Endothelial cell (in vitro differentiated cells): ENCODE measurements around the gene CHMP4B. TPM values are rescaled to one million over a fixed set of nuclear protein-coding genes. Genes with fewer than 3 reads are reported as not detected.

ENCODE experiments used
- DNase-seq: peaks from one replicate; pipeline ENCODE4 v3.0.0; 2021; ENCODE audit warnings: low spot score
- H3K27ac Mint-ChIP-seq: one replicate; pipeline ENCODE4 v1.8.0; 2021; ENCODE audit warnings: mixed read lengths, inconsistent platforms; ENCODE audit not compliant: unreplicated experiment
- H3K27me3 Mint-ChIP-seq: one replicate; pipeline ENCODE4 v1.8.0; 2021; ENCODE audit warnings: mild to moderate bottlenecking, moderate library complexity, mixed read lengths, inconsistent platforms; ENCODE audit not compliant: unreplicated experiment
- H3K36me3 Mint-ChIP-seq: one replicate; pipeline ENCODE4 v1.8.0; 2021; ENCODE audit warnings: mild to moderate bottlenecking, low read depth, mixed read lengths, inconsistent platforms; ENCODE audit not compliant: unreplicated experiment
- H3K4me1 Mint-ChIP-seq: one replicate; pipeline ENCODE4 v1.8.0; 2021; ENCODE audit warnings: mild to moderate bottlenecking, mixed read lengths, inconsistent platforms; ENCODE audit not compliant: unreplicated experiment
- H3K4me3 Mint-ChIP-seq: one replicate; pipeline ENCODE4 v1.8.0; 2021; ENCODE audit warnings: mild to moderate bottlenecking, mixed read lengths, inconsistent platforms; ENCODE audit not compliant: unreplicated experiment
- H3K9me3 Mint-ChIP-seq: one replicate; pipeline ENCODE4 v1.8.0; 2021; ENCODE audit warnings: mixed read lengths, inconsistent platforms; ENCODE audit not compliant: unreplicated experiment
- CTCF ChIP-seq: fragments of 200-600 bp; sonication (generic); IDR thresholded peaks from one replicate; pipeline ENCODE4 v1.5.0; 2021; ENCODE audit warnings: antibody characterized with exemption; ENCODE audit not compliant: unreplicated experiment
- total RNA-seq: library from RNA; stranded (reverse); fragmentation: NEBNext Ultra II Directional; extraction: Animal tissue kit (Norgen Biotek cat#: 25700); gene quantifications from one replicate; pipeline ENCODE4 v1.2.1, GENCODE V29; 2021; ENCODE audit not compliant: unreplicated experiment

Gene CHMP4B
- total RNA-seq, 1 donor from 2014 or later: 117 TPM

GRCh38 chr20:33863440-33864323 is 52.5 kb downstream of the CHMP4B start:
- Mint-ChIP-seq H3K4me3 (no peak overlapping the region), H3K4me1 (peaks cover 15% of the 10 kb centered on the region), H3K27ac (no peak overlapping the region), H3K9me3 (no peaks in the 10 kb centered on the region), H3K27me3 (peaks cover 16% of the 10 kb centered on the region), H3K36me3 (peaks cover 8% of the 10 kb centered on the region)
- no peak for TF ChIP-seq CTCF
- no peak for DNase-seq

GRCh38 chr20:33864324-33864963 is 53.3 kb downstream of the CHMP4B start:
- no peak overlapping the region for H3K27ac Mint-ChIP-seq
- no peak for TF ChIP-seq CTCF
- H3K36me3 Mint-ChIP-seq: peaks cover 1% of the 10 kb centered on the region
- no peak for DNase-seq
- no peak overlapping the region for H3K4me3 Mint-ChIP-seq
- H3K9me3 Mint-ChIP-seq: no peaks in the 10 kb centered on the region
- peaks cover 10% of the 10 kb centered on the region for H3K27me3 Mint-ChIP-seq
- peaks cover 7% of the 10 kb centered on the region for H3K4me1 Mint-ChIP-seq

DNA sequence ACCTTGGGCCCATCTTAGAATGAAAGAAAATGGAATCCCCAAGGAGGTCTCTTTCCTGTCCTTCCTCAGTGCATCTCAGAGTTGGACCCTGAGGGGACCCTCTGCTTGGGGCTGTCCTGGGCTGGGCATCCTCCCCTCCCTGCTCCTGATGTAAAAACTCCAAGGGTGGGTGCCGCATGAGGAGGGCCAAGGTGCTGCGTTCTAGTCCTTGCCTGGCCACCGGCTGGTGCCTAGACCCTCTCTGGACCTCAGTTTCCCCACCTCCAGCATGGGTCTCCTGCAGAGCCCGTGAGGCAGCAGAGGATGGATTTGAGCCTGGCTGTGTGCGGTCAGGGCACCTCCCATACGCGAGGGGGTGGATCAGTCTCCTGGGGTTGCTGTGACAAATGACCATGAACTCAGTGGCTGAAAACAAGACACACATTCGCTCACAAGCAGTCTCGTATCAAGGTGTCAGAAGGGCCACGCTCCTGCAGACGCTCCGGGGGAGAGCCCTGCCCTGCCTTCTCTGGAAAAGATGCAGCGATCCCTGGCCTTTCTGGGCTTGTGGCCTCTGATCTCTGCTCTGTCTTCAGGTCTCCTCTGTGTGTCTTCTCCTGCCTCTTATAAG is 54.7 kb downstream of the CHMP4B start:
- H3K4me1 Mint-ChIP-seq: peaks cover 6% of the 10 kb centered on the region
- no peak for DNase-seq
- no peak for TF ChIP-seq CTCF
- peaks cover 11% of the 10 kb centered on the region for H3K27me3 Mint-ChIP-seq
- no peaks in the 10 kb centered on the region for H3K36me3 Mint-ChIP-seq
- no peak overlapping the region for H3K27ac Mint-ChIP-seq
- H3K4me3 Mint-ChIP-seq: no peak overlapping the region
- H3K9me3 Mint-ChIP-seq: no peaks in the 10 kb centered on the region

DNA sequence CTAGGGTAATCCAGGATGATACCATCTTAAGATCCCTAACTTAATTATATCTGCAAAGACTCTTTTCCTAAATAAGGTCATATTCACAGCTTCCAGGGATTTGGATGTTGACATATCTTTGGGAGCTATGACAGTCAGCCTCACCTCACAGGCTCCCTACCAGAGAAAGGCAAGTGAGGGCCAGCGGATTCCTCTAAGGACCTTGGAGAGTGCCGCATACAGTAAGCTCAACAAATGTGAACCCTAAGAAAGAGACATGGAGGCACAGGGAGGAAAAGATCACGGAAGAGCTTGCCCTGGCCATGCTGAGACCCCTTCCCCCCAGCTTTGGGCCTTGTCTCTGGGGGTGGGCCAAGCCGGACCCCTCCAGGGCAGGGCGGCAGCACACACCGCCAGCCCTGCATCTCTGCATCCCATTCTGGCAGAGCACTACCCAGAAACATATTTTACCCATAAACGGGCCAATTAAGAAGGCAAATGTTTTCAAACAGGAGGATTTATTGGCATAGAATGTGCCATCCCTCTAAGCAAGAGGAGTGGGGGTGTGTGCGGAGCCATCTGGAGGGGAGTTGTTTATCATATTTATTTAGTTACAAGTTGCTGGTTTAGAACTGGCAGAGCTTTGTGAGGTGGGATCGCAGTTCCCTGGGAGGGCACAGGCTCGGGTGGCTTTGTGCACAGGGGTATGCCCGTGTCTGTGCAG is 55.4 kb downstream of the CHMP4B start:
- TF ChIP-seq CTCF: no peak
- H3K27ac Mint-ChIP-seq: no peak overlapping the region
- peaks cover 8% of the 10 kb centered on the region for H3K27me3 Mint-ChIP-seq
- peaks cover 4% of the 10 kb centered on the region for H3K4me1 Mint-ChIP-seq
- no peaks in the 10 kb centered on the region for H3K9me3 Mint-ChIP-seq
- peaks cover 2% of the 10 kb centered on the region for H3K36me3 Mint-ChIP-seq
- no peak for DNase-seq
- H3K4me3 Mint-ChIP-seq: no peak overlapping the region
